GM12878 (cell line): ENCODE results near the gene TMPRSS7. TPM values are rescaled to one million over a fixed set of nuclear protein-coding genes. Genes with fewer than 3 reads are reported as not detected.
A peak's percentile ranks its signal among the peaks of the same experiment; 100 is the strongest.

Experiments used
- ATF2 ChIP-seq: IDR thresholded peaks from 2 replicates; pipeline ENCODE4 v1.6.1; 2012; ENCODE audit warnings: low read length, inconsistent platforms
- BCL11A ChIP-seq: IDR thresholded peaks from 2 replicates; pipeline ENCODE4 v1.6.1; 2011; ENCODE audit warnings: low read depth, low read length
- E4F1 ChIP-seq: fragments of 450-650 bp; IDR thresholded peaks from 2 replicates; pipeline ENCODE4 v1.6.1; 2018; ENCODE audit warnings: borderline replicate concordance, mild to moderate bottlenecking; ENCODE audit not compliant: partially characterized antibody
- FOS ChIP-seq: IDR thresholded peaks from 3 replicates; pipeline ENCODE4 v1.6.1; 2011; ENCODE audit warnings: borderline replicate concordance; ENCODE audit not compliant: insufficient read length; ENCODE audit errors: extremely low read depth
- IKZF2 ChIP-seq, 2 experiments: fragments of 450-650 bp; IDR thresholded peaks; 2 replicates each; pipeline ENCODE4 v1.6.1; 2017; ENCODE audit warnings: mild to moderate bottlenecking in 2 of 2, moderate library complexity in 2 of 2
- IRF4 ChIP-seq: IDR thresholded peaks from 2 replicates; pipeline ENCODE4 v1.6.1; 2011; ENCODE audit warnings: low read depth, low read length
- MYB ChIP-seq: fragments of 150-350 bp; IDR thresholded peaks from 2 replicates; pipeline ENCODE4 v1.6.1; 2014; ENCODE audit warnings: mild to moderate bottlenecking, low read depth, low read length, borderline replicate concordance
- NKRF ChIP-seq: fragments of 450-650 bp; conservative IDR thresholded peaks from 2 replicates; pipeline ENCODE4 v1.6.1; 2017; ENCODE audit warnings: mild to moderate bottlenecking, moderate library complexity
- RELB ChIP-seq: fragments of 450-650 bp; IDR thresholded peaks from 2 replicates; pipeline ENCODE4 v1.6.1; 2017; ENCODE audit warnings: low read depth, mild to moderate bottlenecking, moderate library complexity
- SREBF2 ChIP-seq: IDR thresholded peaks from 2 replicates; pipeline ENCODE4 v1.6.1; 2012; ENCODE audit warnings: mild to moderate bottlenecking, low read length
- SRF ChIP-seq, 2 experiments: IDR thresholded peaks; 2 replicates each; pipeline ENCODE4 v1.6.1; 2011; ENCODE audit warnings: low read depth in 2 of 2, low read length in 2 of 2, mild to moderate bottlenecking in 1 of 2, moderate library complexity in 1 of 2
- STAT3 ChIP-seq: IDR thresholded peaks from 2 replicates; pipeline ENCODE4 v1.6.1; 2011; ENCODE audit warnings: low read depth, low read length, improper control_type of control experiment
- TARDBP ChIP-seq: IDR thresholded peaks from 2 replicates; pipeline ENCODE4 v1.6.1; 2016; ENCODE audit warnings: borderline replicate concordance
- ZNF592 ChIP-seq: fragments of 450-650 bp; IDR thresholded peaks from 2 replicates; pipeline ENCODE4 v1.6.1; 2017; ENCODE audit warnings: mild to moderate bottlenecking, moderate library complexity
- ZSCAN29 ChIP-seq: fragments of 450-650 bp; IDR thresholded peaks from 2 replicates; pipeline ENCODE4 v1.6.1; 2017; ENCODE audit warnings: mild to moderate bottlenecking, moderate library complexity
- ZZZ3 ChIP-seq: IDR thresholded peaks from 2 replicates; pipeline ENCODE4 v1.6.1; 2011; ENCODE audit warnings: low read depth; ENCODE audit not compliant: control insufficient read depth, insufficient read length
- polyA plus RNA-seq, 11 experiments: library from polyadenylated mRNA; depleted of rRNA in 4 of 11; unstranded in 6 of 11; stranded (reverse) in 5 of 11; fragments of >200 nt; fragmentation: Nextera tagmentation in 4 of 11; fragmentation: Illumina TruSeq in 1 of 11; extraction: Ambion mirVana in 4 of 11; extraction: Trizol in 1 of 11; gene quantifications; 1 replicate in 1 of 11; 2 replicates in 10 of 11; pipeline versions ENCODE4 v1.2.1 to v1.2.3, GENCODE V29; 2011 to 2016; ENCODE audit warnings: inconsistent platforms in 2 of 11, missing spikeins in 2 of 11, low read depth in 1 of 11
- total RNA-seq, 4 experiments: library from RNA; depleted of rRNA in 3 of 4; stranded (reverse); fragments of >200 nt in 3 of 4; fragmentation: Illumina TruSeq in 1 of 4; extraction: Trizol in 1 of 4; gene quantifications; 2 replicates each; pipeline versions ENCODE4 v1.2.1 to v1.2.3, GENCODE V29; 2013 to 2021

Gene TMPRSS7
- total and polyA plus RNA-seq, 10 of the 15 experiments (the other 5 are each of a cell fraction or from before 2014, with no cell fraction given): 0.03 TPM; not detected in 9

- no peak for TF ChIP-seq ATF2
- TF ChIP-seq ZSCAN29: no peak
- TF ChIP-seq IRF4: 0 out of 2 replicates have a peak, but pooled peaks have one; percentile 4
- TF ChIP-seq FOS: no peak
- TF ChIP-seq MYB: no peak
- no peak for TF ChIP-seq ZZZ3
- peak; percentile 40; a peak in 3 of 4 replicates for TF ChIP-seq IKZF2 (IDR thresholded peaks at IDR 0.05)
- TF ChIP-seq TARDBP: no peak
- no peak for TF ChIP-seq NKRF
- TF ChIP-seq RELB: peak; percentile 11; the same call in 1 of the 2 replicates
- TF ChIP-seq BCL11A: no peak
- TF ChIP-seq ZNF592: peak; percentile 59; the same call in 1 of the 2 replicates
- TF ChIP-seq SREBF2: no peak
- no peak for TF ChIP-seq SRF (IDR thresholded peaks at IDR 0.05; ENCODE audit: low read depth in 2 of 2, low read length in 2 of 2)
- TF ChIP-seq STAT3: no peak
- no peak for TF ChIP-seq E4F1
Observed at GRCh38 chr3:112116748-112117186, 82.2 kb downstream of the TMPRSS7 start (continued).
